HepG2 (cell line): ENCODE results near the gene OTOG. TPM values are rescaled to one million over a fixed set of nuclear protein-coding genes. Genes with fewer than 3 reads are reported as not detected.

Experiments used
- ATAC-seq: fragments of 200-7000 bp; cut with Tn5 transposase; 3 replicates; pipeline ENCODE4 v1.9.1; 2020; ENCODE audit warnings: mild to moderate bottlenecking, moderate library complexity
- BruUV-seq: library from RNA; stranded (reverse); fragments of 400-500 nt; replicated peaks from 2 replicates; lab custom pipeline; 2021; lab: Mats Ljungman, UMichigan
- CTCF ChIA-PET: fragments of 300-600 bp; formaldehyde crosslinking; extraction: SDS; loops from one replicate; lab custom pipeline; 2021; ENCODE audit warnings: low total read pairs, inconsistent platforms, low intra/inter-chr PET ratio; lab: Yijun Ruan, JAX
- POLR2A ChIA-PET: fragments of 350-600 bp; sonication (Branson Sonifier 250); formaldehyde crosslinking; loops from one replicate; lab custom pipeline; 2020; ENCODE audit warnings: antibody characterized with exemption, inconsistent platforms; lab: Yijun Ruan, JAX
- DNase-seq: peaks from one replicate; pipeline ENCODE4 v3.0.0-alpha.2; 2015; ENCODE audit warnings: low spot score
- FAIRE-seq: peaks from 3 replicates; lab custom pipeline; 2011; peaks lifted over from hg19 to GRCh38; lab: Jason Lieb, UNC
- H2AFZ ChIP-seq: one replicate; pipeline ENCODE4 v1.6.1; 2011; ENCODE audit warnings: low read length, inconsistent platforms
- H3K27ac ChIP-seq: fragments of 300-600 bp; 3 replicates; pipeline ENCODE4 v1.8.0; 2011; ENCODE audit warnings: mixed run types, mild to moderate bottlenecking, mixed read lengths, low read length, inconsistent platforms; ENCODE audit not compliant: insufficient read depth; ENCODE audit errors: extremely low read length
- H3K27me3 ChIP-seq, 2 experiments: fragments of 200-600 bp in 1 of 2; 2 replicates in 1 of 2; 3 replicates in 1 of 2; pipeline versions ENCODE4 v1.6.0 to v1.8.0; 2011; ENCODE audit warnings: low read length in 2 of 2, mild to moderate bottlenecking in 2 of 2, moderate library complexity in 2 of 2, inconsistent platforms in 1 of 2; ENCODE audit not compliant: insufficient read depth in 2 of 2, control insufficient read depth in 1 of 2
- H3K36me3 ChIP-seq, 2 experiments: fragments of 200-600 bp in 1 of 2; replicated peaks in 1 of 2; 2 replicates in 1 of 2; 3 replicates in 1 of 2; pipeline versions ENCODE4 v1.5.1 to v1.8.0; 2011; ENCODE audit warnings: low read length in 2 of 2, inconsistent platforms in 1 of 2; ENCODE audit not compliant: insufficient read depth in 2 of 2, control insufficient read depth in 1 of 2
- H3K4me1 ChIP-seq: 2 replicates; pipeline ENCODE4 v1.5.1; 2012; ENCODE audit warnings: low read length, inconsistent platforms; ENCODE audit not compliant: insufficient read depth
- H3K4me2 ChIP-seq: 2 replicates; pipeline ENCODE4 v1.6.0; 2011; ENCODE audit warnings: low read depth, low read length, inconsistent platforms
- H3K4me3 ChIP-seq, 3 experiments: fragments of 200-600 bp in 1 of 3; sonication (generic), shearing (Covaris generic) in 1 of 3; replicated peaks in 1 of 3; 2 replicates each; pipeline ENCODE4 v1.5.1; 2011 to 2016; ENCODE audit warnings: low read length in 3 of 3, inconsistent platforms in 2 of 3, low read depth in 2 of 3, mild to moderate bottlenecking in 2 of 3, control low read depth in 1 of 3, mixed read lengths in 1 of 3; ENCODE audit not compliant: insufficient read depth in 1 of 3
- H3K79me2 ChIP-seq: one replicate; pipeline ENCODE4 v1.6.1; 2011; ENCODE audit warnings: low read length, inconsistent platforms; ENCODE audit not compliant: insufficient read depth
- H3K9ac ChIP-seq: 2 replicates; pipeline ENCODE4 v1.6.0; 2011; ENCODE audit warnings: mild to moderate bottlenecking, low read depth, low read length, inconsistent platforms; ENCODE audit not compliant: insufficient read depth
- H3K9me3 ChIP-seq: 2 replicates; pipeline ENCODE4 v1.5.1; 2012; ENCODE audit warnings: mild to moderate bottlenecking, low read length
- H4K20me1 ChIP-seq: 2 replicates; pipeline ENCODE4 v1.6.0; 2011; ENCODE audit warnings: inconsistent platforms, mild to moderate bottlenecking, low read length, moderate library complexity; ENCODE audit not compliant: insufficient read depth
- ARNT2 ChIP-seq: sonication (generic); formaldehyde crosslinking; IDR thresholded peaks from 2 replicates; pipeline ENCODE4 v1.8.0; 2022; ENCODE audit warnings: mild to moderate bottlenecking, low read depth, missing genetic modification reagents, moderate library complexity
- HOXA3 ChIP-seq: sonication (generic); formaldehyde crosslinking; IDR thresholded peaks from 2 replicates; pipeline ENCODE4 v1.5.0; 2020; ENCODE audit warnings: missing genetic modification reagents
- PPARG ChIP-seq: conservative IDR thresholded peaks from 2 replicates; pipeline ENCODE4 v1.6.1; 2016; ENCODE audit warnings: missing biosample characterization, missing genetic modification reagents
- STAT6 ChIP-seq: sonication (generic); formaldehyde crosslinking; IDR thresholded peaks from 2 replicates; pipeline ENCODE4 v1.4.0; 2020; ENCODE audit warnings: missing genetic modification reagents, mild to moderate bottlenecking, borderline replicate concordance
- TSC22D2 ChIP-seq: sonication (generic); formaldehyde crosslinking; IDR thresholded peaks from 2 replicates; pipeline ENCODE4 v1.5.1; 2020; ENCODE audit warnings: missing genetic modification reagents, mild to moderate bottlenecking, borderline replicate concordance
- ZBTB25 ChIP-seq: IDR thresholded peaks from 2 replicates; pipeline ENCODE4 v1.6.1; 2018; ENCODE audit warnings: missing genetic modification reagents
- ZBTB40 ChIP-seq, 2 experiments: fragments of 450-650 bp in 1 of 2; sonication (generic) in 1 of 2; formaldehyde crosslinking in 1 of 2; IDR thresholded peaks; 2 replicates each; pipeline versions ENCODE4 v1.6.1 to v1.8.0; 2016 to 2022; ENCODE audit warnings: antibody characterized with exemption in 1 of 2, mild to moderate bottlenecking in 1 of 2, missing genetic modification reagents in 1 of 2
- ZNF138 ChIP-seq: sonication (generic); formaldehyde crosslinking; IDR thresholded peaks from 2 replicates; pipeline ENCODE4 v1.5.0; 2020; ENCODE audit warnings: mild to moderate bottlenecking, low read depth, missing genetic modification reagents
- ZNF619 ChIP-seq: sonication (generic); formaldehyde crosslinking; IDR thresholded peaks from 2 replicates; pipeline ENCODE4 v1.4.0; 2020; ENCODE audit warnings: mild to moderate bottlenecking, missing genetic modification reagents
- WGBS: methylation state at CpG from one replicate; pipeline ENCODE4 v1.1.6; 2017; ENCODE audit warnings: low lambda C conversion rate; 5-methylcytosine and 5-hydroxymethylcytosine counted together
- in situ Hi-C: cut with HindIII; loops from 2 replicates; pipeline ENCODE4 v1.10.0; 2017; ENCODE audit warnings: low pct_unique_long_range_greater_than_20kb; ENCODE audit not compliant: extremely low pct_ligation_motif_present
- intact Hi-C: fragments of 100-400 bp; cut with micrococcal nuclease; formaldehyde crosslinking; loops from one replicate; pipeline ENCODE4 v1.10.0; 2022; ENCODE audit not compliant: unreplicated experiment
- polyA plus RNA-seq, 8 experiments: library from polyadenylated mRNA; depleted of rRNA in 3 of 8; stranded (reverse) in 7 of 8; unstranded in 1 of 8; fragments of >200 nt; fragmentation: Illumina TruSeq in 4 of 8; extraction: Trizol in 4 of 8; gene quantifications; 2 replicates each; pipeline versions ENCODE4 v1.2.1 to v1.2.3, GENCODE V29; 2011 to 2016; ENCODE audit warnings: low read depth in 4 of 8, missing spikeins in 1 of 8, mixed read lengths in 1 of 8; ENCODE audit not compliant: insufficient read depth in 1 of 8
- total RNA-seq, 5 experiments: library from RNA; depleted of rRNA; stranded (reverse); fragments of >200 nt; fragmentation: Illumina TruSeq; extraction: Trizol; gene quantifications; 2 replicates each; pipeline ENCODE4 v1.2.3, GENCODE V29; 2016; ENCODE audit warnings: low read depth in 1 of 5

The OTOG gene
- total and polyA plus RNA-seq, 2 of the 13 experiments (the other 11 are each of a cell fraction or from before 2014, with no cell fraction given): not detected

- no peak for TF ChIP-seq ZBTB25 (CRISPR knock-in tag)
- TF ChIP-seq, all 625 proteins: peak for 0
Measured at GRCh38 chr11:17572791-17573460, 25.9 kb downstream of the OTOG start (continued).

- intact Hi-C loops (no loop called here), in situ Hi-C loops (no loop called here)
- H3K27ac ChIP-seq: no peak overlapping the region
- H3K4me3 ChIP-seq: no peak overlapping the region
- ATAC-seq (no peak), DNase-seq (no peak), FAIRE-seq (no peak)
- H3K9me3 ChIP-seq: no peaks in the 10 kb centered on the region
- peaks cover 6 to 9% of the 10 kb centered on the region in 2 experiments; a peak in 3 of 5 replicates for H3K27me3 ChIP-seq
- WGBS: 37% methylated on average over 3 of the region's 3 CpGs
- no peaks in the 10 kb centered on the region for H3K4me1 ChIP-seq
- H3K79me2 ChIP-seq: no peaks in the 10 kb centered on the region
- H3K36me3 ChIP-seq: no peaks in the 10 kb centered on the region
- H2AFZ ChIP-seq: no peak overlapping the region
- no peak overlapping the region for H3K4me2 ChIP-seq
- no peaks in the 10 kb centered on the region for H4K20me1 ChIP-seq
- no peak overlapping the region for H3K9ac ChIP-seq
- ChIA-PET POLR2A (no interaction called here), CTCF (no interaction called here)
- BruUV-seq: no TSS peak
- no peak for TF ChIP-seq ZNF619
- no peak for TF ChIP-seq TSC22D2
- no peak for TF ChIP-seq ARNT2 (CRISPR knock-in tag)
- TF ChIP-seq ZNF138 (CRISPR knock-in tag): no peak
- no peak for TF ChIP-seq ZBTB40 (IDR thresholded peaks at IDR 0.05)
- no peak for TF ChIP-seq ZBTB40 (CRISPR knock-in tag; IDR thresholded peaks at IDR 0.05)
- TF ChIP-seq STAT6 (CRISPR knock-in tag): no peak
- TF ChIP-seq HOXA3: no peak
- no peak for TF ChIP-seq PPARG (CRISPR knock-in tag)
Measured at GRCh38 chr11:17573526-17573925, 26.5 kb downstream of the OTOG start.
